Measurements from ENCODE around the gene ENPP1. TPM values are rescaled to one million over a fixed set of nuclear protein-coding genes. Genes with fewer than 3 reads are reported as not detected.

ENPP1 gene
- polyA plus RNA-seq, 1 of the 3 experiments (the other 2 are of a cell fraction) = not detected

GRCh38 chr6:131846905-131847304 lies 39.1 kb downstream of the ENPP1 start:
- WGBS (ENCODE audit: low lambda C conversion rate) = 7% methylated on average over 2 of the region's 2 CpGs
- Histone ChIP-seq H2AFZ (ENCODE audit: low read depth) (no peak overlapping the region), H3K9me2 (no peaks in the 10 kb centered on the region), H3K27ac (ENCODE audit: low read depth in 2 of 2, low read length in 1 of 2) (no peak overlapping the region), H4K20me1 (ENCODE audit: insufficient read depth) (no peaks in the 10 kb centered on the region), H3K79me2 (ENCODE audit: insufficient read depth) (no peaks in the 10 kb centered on the region), H3K36me3 (replicated peaks in 1 of 2; ENCODE audit: control insufficient read depth in 1 of 2, insufficient read depth in 2 of 2, low read length in 1 of 2) (no peaks in the 10 kb centered on the region), H3F3A (replicated peaks; ENCODE audit: insufficient read depth) (no peaks in the 10 kb centered on the region), H3K9ac (no peak overlapping the region), H3K4me3 (ENCODE audit: low read depth in 2 of 2, low read length in 1 of 2) (no peak overlapping the region), H3K4me1 (ENCODE audit: control insufficient read depth in 1 of 2, insufficient read depth in 2 of 2, low read depth in 1 of 2, low read length in 1 of 2) (no peaks in the 10 kb centered on the region), H3K27me3 (ENCODE audit: insufficient read depth) (peaks cover 19% of the 10 kb centered on the region; the same call in 1 of the 2 replicates), H3K4me2 (no peak overlapping the region), H3K9me3 (no peaks in the 10 kb centered on the region)
- no peak for DNase-seq
- TF ChIP-seq CHD2 (IDR thresholded peaks at IDR 0.05; ENCODE audit: low read length, partially characterized antibody) (no peak), POLR2AphosphoS5 (IDR thresholded peaks at IDR 0.05; ENCODE audit: low read depth, low read length) (no peak), FOXM1 (IDR thresholded peaks at IDR 0.05; ENCODE audit: low read depth) (no peak), RFX5 (IDR thresholded peaks at IDR 0.05; ENCODE audit: low read length) (no peak), GATA2 (CRISPR knock-in tag; IDR thresholded peaks at IDR 0.05) (no peak), MAX (IDR thresholded peaks at IDR 0.05; ENCODE audit: low read depth) (no peak), RCOR1 (IDR thresholded peaks at IDR 0.05; ENCODE audit: low read length) (no peak), NRF1 (IDR thresholded peaks at IDR 0.05; ENCODE audit: low read depth, low read length) (no peak), MXI1 (IDR thresholded peaks at IDR 0.05; ENCODE audit: low read depth, low read length) (no peak), GABPA (IDR thresholded peaks at IDR 0.05; ENCODE audit: low read depth) (no peak), SMC3 (IDR thresholded peaks at IDR 0.05; ENCODE audit: low read depth, low read length) (no peak), ZBTB33 (IDR thresholded peaks at IDR 0.05; ENCODE audit: borderline replicate concordance, low read depth) (no peak), NFIC (IDR thresholded peaks at IDR 0.05; ENCODE audit: borderline replicate concordance) (no peak), YY1 (IDR thresholded peaks at IDR 0.05; ENCODE audit: low read depth) (no peak), TCF12 (IDR thresholded peaks at IDR 0.05) (no peak), USF1 (IDR thresholded peaks at IDR 0.05; ENCODE audit: borderline replicate concordance, low read depth) (no peak), ELF1 (IDR thresholded peaks at IDR 0.05) (no peak), SIN3A (IDR thresholded peaks at IDR 0.05; ENCODE audit: borderline replicate concordance, low read depth, low read length) (no peak), RAD21 (IDR thresholded peaks at IDR 0.05; ENCODE audit: low read length) (no peak)
- ChIA-PET POLR2A (no interaction called here), CTCF (interaction anchor here (0.7 kb wide), 1 partner anchor 20 kb away, joined by 3 read pairs; no protein-coding TSS in a partner anchor)

Data from SK-N-SH (cell line).